HEK293 (cell line): ENCODE data around the gene SWT1.
A peak's percentile ranks its signal among the peaks of the same experiment; 100 is the strongest.

Experiments
- CTCF ChIA-PET: fragments of 350-600 bp; formaldehyde crosslinking; extraction: SDS; loops from one replicate; lab custom pipeline; 2021; ENCODE audit warnings: antibody characterized with exemption; lab: Yijun Ruan, JAX
- POLR2A ChIA-PET: fragments of 300-600 bp; formaldehyde crosslinking; extraction: SDS; loops from one replicate; lab custom pipeline; 2020; ENCODE audit warnings: antibody characterized with exemption, inconsistent platforms; lab: Yijun Ruan, JAX
- H3K27ac ChIP-seq: fragments of 200-500 bp; sonication (Bioruptor generic); 2 replicates; pipeline ENCODE4 v1.5.1; 2014; ENCODE audit warnings: low read depth, low read length, control low read depth, inconsistent platforms; ENCODE audit errors: extremely low read depth
- H3K36me3 ChIP-seq, 2 experiments: fragments of 200-500 bp in 1 of 2; sonication (Bioruptor generic) in 1 of 2; 1 replicate in 1 of 2; 2 replicates in 1 of 2; pipeline ENCODE4 v1.5.1; 2014 to 2017; ENCODE audit warnings: inconsistent platforms in 2 of 2, low read length in 2 of 2; ENCODE audit not compliant: control insufficient read depth in 2 of 2, insufficient read depth in 1 of 2
- H3K4me1 ChIP-seq: fragments of 200-500 bp; sonication (Bioruptor generic); 2 replicates; pipeline ENCODE4 v1.5.1; 2014; ENCODE audit warnings: mild to moderate bottlenecking, low read length, inconsistent platforms; ENCODE audit not compliant: control insufficient read depth, insufficient read depth
- H3K4me3 ChIP-seq: 2 replicates; pipeline ENCODE4 v1.5.1; 2011; ENCODE audit warnings: low read depth, mild to moderate bottlenecking, control low read depth, low read length, moderate library complexity
- H3K9me3 ChIP-seq: fragments of 200-500 bp; sonication (Bioruptor generic); 2 replicates; pipeline ENCODE4 v1.5.1; 2014; ENCODE audit warnings: low read depth, low read length, inconsistent platforms; ENCODE audit not compliant: control insufficient read depth, insufficient read depth
- BCL11B ChIP-seq: fragments of 450-650 bp; formaldehyde crosslinking; IDR thresholded peaks from 2 replicates; pipeline ENCODE4 v1.5.1; 2016; ENCODE audit warnings: low read depth, missing biosample characterization, missing genetic modification characterization
- BCL6B ChIP-seq: fragments of 450-650 bp; formaldehyde crosslinking; IDR thresholded peaks from 2 replicates; pipeline ENCODE4 v1.5.1; 2017; ENCODE audit warnings: missing biosample characterization, missing genetic modification characterization
- GLI4 ChIP-seq: fragments of 450-650 bp; formaldehyde crosslinking; IDR thresholded peaks from 2 replicates; pipeline ENCODE4 v1.5.1; 2016; ENCODE audit warnings: missing biosample characterization, missing genetic modification characterization
- SP2 ChIP-seq: fragments of 450-650 bp; formaldehyde crosslinking; IDR thresholded peaks from 2 replicates; pipeline ENCODE4 v1.5.1; 2016; ENCODE audit warnings: missing biosample characterization, missing genetic modification characterization
- SP7 ChIP-seq: fragments of 450-650 bp; formaldehyde crosslinking; IDR thresholded peaks from 2 replicates; pipeline ENCODE4 v1.5.1; 2016; ENCODE audit warnings: missing biosample characterization, missing genetic modification characterization
- TRIM28 ChIP-seq: IDR thresholded peaks from 2 replicates; pipeline ENCODE4 v1.6.1; 2011; ENCODE audit warnings: low read length, control low read depth, borderline replicate concordance
- ZBTB21 ChIP-seq: fragments of 450-650 bp; formaldehyde crosslinking; IDR thresholded peaks from 2 replicates; pipeline ENCODE4 v1.5.1; 2017; ENCODE audit warnings: missing biosample characterization, missing genetic modification characterization
- ZNF112 ChIP-seq: fragments of 450-650 bp; formaldehyde crosslinking; IDR thresholded peaks from 2 replicates; pipeline ENCODE4 v1.5.0; 2017; ENCODE audit warnings: missing biosample characterization, missing genetic modification characterization
- ZNF169 ChIP-seq: fragments of 450-650 bp; formaldehyde crosslinking; IDR thresholded peaks from 2 replicates; pipeline ENCODE4 v1.5.1; 2016; ENCODE audit warnings: missing biosample characterization, missing genetic modification characterization
- ZNF223 ChIP-seq: fragments of 450-650 bp; formaldehyde crosslinking; IDR thresholded peaks from 2 replicates; pipeline ENCODE4 v1.5.1; 2016; ENCODE audit warnings: missing biosample characterization, missing genetic modification characterization
- ZNF24 ChIP-seq: fragments of 450-650 bp; formaldehyde crosslinking; IDR thresholded peaks from 2 replicates; pipeline ENCODE4 v1.5.1; 2016; ENCODE audit warnings: missing biosample characterization, missing genetic modification characterization
- ZNF266 ChIP-seq: fragments of 450-650 bp; formaldehyde crosslinking; IDR thresholded peaks from 2 replicates; pipeline ENCODE4 v1.5.1; 2016; ENCODE audit warnings: missing biosample characterization, missing genetic modification characterization, low read depth
- ZNF274 ChIP-seq, 2 experiments: fragments of 200-500 bp in 1 of 2; fragments of 450-650 bp in 1 of 2; sonication (Bioruptor generic) in 1 of 2; formaldehyde crosslinking in 1 of 2; IDR thresholded peaks; 2 replicates each; pipeline versions ENCODE4 v1.5.1 to v1.6.1; 2014 to 2016; ENCODE audit warnings: borderline replicate concordance in 1 of 2, inconsistent platforms in 1 of 2, low read length in 1 of 2, missing biosample characterization in 1 of 2, missing genetic modification characterization in 1 of 2
- ZNF311 ChIP-seq: fragments of 450-650 bp; formaldehyde crosslinking; IDR thresholded peaks from 2 replicates; pipeline ENCODE4 v1.5.1; 2017; ENCODE audit warnings: missing biosample characterization, missing genetic modification characterization, borderline replicate concordance
- ZNF48 ChIP-seq: fragments of 450-650 bp; formaldehyde crosslinking; IDR thresholded peaks from 2 replicates; pipeline ENCODE4 v1.5.1; 2016; ENCODE audit warnings: missing biosample characterization, missing genetic modification characterization
- ZNF571 ChIP-seq: fragments of 450-650 bp; formaldehyde crosslinking; IDR thresholded peaks from 2 replicates; pipeline ENCODE4 v1.5.0; 2017; ENCODE audit warnings: missing biosample characterization, missing genetic modification characterization
- ZNF600 ChIP-seq: fragments of 450-650 bp; formaldehyde crosslinking; IDR thresholded peaks from 2 replicates; pipeline ENCODE4 v1.5.1; 2016; ENCODE audit warnings: missing biosample characterization, missing genetic modification characterization
- ZNF623 ChIP-seq: fragments of 450-650 bp; formaldehyde crosslinking; IDR thresholded peaks from 2 replicates; pipeline ENCODE4 v1.5.1; 2016; ENCODE audit warnings: missing biosample characterization, missing genetic modification characterization
- ZNF664 ChIP-seq: fragments of 450-650 bp; formaldehyde crosslinking; IDR thresholded peaks from 2 replicates; pipeline ENCODE4 v1.5.1; 2016; ENCODE audit warnings: missing biosample characterization, missing genetic modification characterization
- ZNF707 ChIP-seq: fragments of 450-650 bp; formaldehyde crosslinking; IDR thresholded peaks from 2 replicates; pipeline ENCODE4 v1.5.1; 2016; ENCODE audit warnings: missing biosample characterization, missing genetic modification characterization
- ZNF843 ChIP-seq: fragments of 450-650 bp; formaldehyde crosslinking; IDR thresholded peaks from 2 replicates; pipeline ENCODE4 v1.5.1; 2016; ENCODE audit warnings: missing biosample characterization, missing genetic modification characterization
- ZSCAN16 ChIP-seq: fragments of 450-650 bp; formaldehyde crosslinking; IDR thresholded peaks from 2 replicates; pipeline ENCODE4 v1.5.1; 2016; ENCODE audit warnings: missing biosample characterization, missing genetic modification characterization
- TF ChIP-seq, protein P1 (sequence below): fragments of 450-650 bp; formaldehyde crosslinking; IDR thresholded peaks from 2 replicates; pipeline ENCODE4 v1.5.1; 2016; ENCODE audit warnings: missing biosample characterization, missing genetic modification characterization

The SWT1 gene

GRCh38 chr1:185263780-185264179, 106.8 kb downstream of the SWT1 start:
- no peak for TF ChIP-seq ZBTB21 (tag by site-specific recombination)
- peak; percentile 42; the same call in 1 of the 2 replicates for TF ChIP-seq TRIM28
- TF ChIP-seq ZNF266 (tag by site-specific recombination) = no peak
- POLR2A ChIA-PET = no interaction called here
- CTCF ChIA-PET = no interaction called here
- no peak overlapping the region for H3K4me3 ChIP-seq
- H3K9me3 ChIP-seq = no peaks in the 10 kb centered on the region
- H3K27ac ChIP-seq = no peak overlapping the region
- no peaks in the 10 kb centered on the region for H3K36me3 ChIP-seq
- H3K4me1 ChIP-seq = no peaks in the 10 kb centered on the region

DNA sequence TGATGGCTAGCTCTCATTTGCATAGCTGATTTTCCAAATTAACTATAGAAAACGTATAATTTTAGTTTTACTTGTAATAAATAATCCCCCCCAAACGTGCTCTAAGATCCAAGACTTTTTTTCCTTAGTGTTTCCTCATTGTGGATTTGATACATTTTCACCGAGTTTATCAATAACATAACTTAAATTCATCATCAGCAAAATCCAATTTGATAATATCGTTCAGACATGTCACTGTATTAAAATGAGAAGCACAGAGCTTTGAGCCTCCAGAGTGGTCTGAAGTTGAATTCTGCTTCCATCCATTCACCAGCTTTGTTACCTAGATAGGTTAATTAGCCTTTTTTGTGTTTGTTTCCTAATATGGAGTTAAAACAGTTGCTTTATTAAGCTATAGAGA, 108.3 kb downstream of the SWT1 start:
- TF ChIP-seq, protein P1, sequence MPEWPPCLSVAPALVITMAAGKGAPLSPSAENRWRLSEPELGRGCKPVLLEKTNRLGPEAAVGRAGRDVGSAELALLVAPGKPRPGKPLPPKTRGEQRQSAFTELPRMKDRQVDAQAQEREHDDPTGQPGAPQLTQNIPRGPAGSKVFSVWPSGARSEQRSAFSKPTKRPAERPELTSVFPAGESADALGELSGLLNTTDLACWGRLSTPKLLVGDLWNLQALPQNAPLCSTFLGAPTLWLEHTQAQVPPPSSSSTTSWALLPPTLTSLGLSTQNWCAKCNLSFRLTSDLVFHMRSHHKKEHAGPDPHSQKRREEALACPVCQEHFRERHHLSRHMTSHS (tag by site-specific recombination) = no peak
- TF ChIP-seq ZNF623 (tag by site-specific recombination) = no peak
- no peak for TF ChIP-seq SP2 (tag by site-specific recombination)
- TF ChIP-seq SP7 (tag by site-specific recombination) = no peak
- no peak for TF ChIP-seq ZNF843 (tag by site-specific recombination)
- no peak for TF ChIP-seq BCL11B (tag by site-specific recombination)
- TF ChIP-seq ZNF600 (tag by site-specific recombination) = no peak
- no peak for TF ChIP-seq BCL6B (tag by site-specific recombination)
- TF ChIP-seq ZSCAN16 (tag by site-specific recombination) = no peak
- TF ChIP-seq ZNF48 = no peak
- no peak for TF ChIP-seq ZNF223
- no peak for TF ChIP-seq ZNF169 (tag by site-specific recombination)
- no peak for TF ChIP-seq ZNF24 (tag by site-specific recombination)
- TF ChIP-seq GLI4 (tag by site-specific recombination) = no peak
- TF ChIP-seq ZNF112 (tag by site-specific recombination) = no peak
- no peak for TF ChIP-seq ZNF707 (tag by site-specific recombination)
- no peak for TF ChIP-seq ZBTB21 (tag by site-specific recombination)
- TF ChIP-seq ZNF311 (tag by site-specific recombination) = no peak
- Histone ChIP-seq H3K36me3 (no peaks in the 10 kb centered on the region), H3K27ac (no peak overlapping the region), H3K9me3 (no peaks in the 10 kb centered on the region), H3K4me1 (no peaks in the 10 kb centered on the region), H3K4me3 (no peak overlapping the region)
- POLR2A ChIA-PET = no interaction called here
- CTCF ChIA-PET = interaction anchor here (0.5 kb wide), 1 partner anchor 452 kb away, joined by 3 read pairs; no protein-coding TSS in a partner anchor

DNA sequence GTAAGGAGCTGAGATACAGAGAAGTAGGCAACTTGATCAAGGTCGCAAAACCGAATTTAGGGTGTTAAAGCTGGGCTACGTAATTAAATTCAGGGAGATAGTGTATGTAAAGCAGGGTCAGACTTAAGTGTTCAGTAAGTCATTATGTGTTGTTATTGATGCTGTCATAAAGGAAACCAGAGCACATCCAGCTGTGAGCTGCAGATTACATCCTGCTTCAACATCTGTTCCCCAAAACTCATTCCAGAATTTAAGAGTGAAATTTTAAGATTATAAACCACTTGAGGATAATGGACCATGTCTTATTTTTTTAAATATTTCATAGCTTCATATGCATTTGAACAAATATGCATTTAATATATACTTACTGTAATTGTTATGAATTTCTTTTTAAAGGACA, 110.3 kb downstream of the SWT1 start:
- Histone ChIP-seq H3K36me3 (no peaks in the 10 kb centered on the region), H3K9me3 (no peaks in the 10 kb centered on the region), H3K27ac (no peak overlapping the region), H3K4me1 (no peaks in the 10 kb centered on the region), H3K4me3 (no peak overlapping the region)
- POLR2A ChIA-PET = interaction anchor here (0.6 kb wide), 1 partner anchor 177 kb away, joined by 5 read pairs; no protein-coding TSS in a partner anchor
- CTCF ChIA-PET = interaction anchor here (1.2 to 1.3 kb wide), 2 partner anchors 50 to 1108 kb away, joined by 3 read pairs; partner anchors contain the start of genes IVNS1ABP, ODR4 and TPR
- no peak for TF ChIP-seq ZNF664
- TF ChIP-seq ZNF274 (IDR thresholded peaks at IDR 0.05; ENCODE audit: low read length) = no peak
- no peak for TF ChIP-seq ZNF274 (tag by site-specific recombination; IDR thresholded peaks at IDR 0.05; ENCODE audit: borderline replicate concordance)
- TF ChIP-seq ZNF571 (tag by site-specific recombination) = no peak
